Fibroblast of lung (primary cell): Measurements from ENCODE around the gene ODAD3.

Source experiments
- CTCF ChIP-seq, 2 donors: IDR thresholded peaks in 1 of 2; conservative IDR thresholded peaks in 1 of 2; 1 replicate in 1 of 2; 2 replicates in 1 of 2; pipeline ENCODE4 v1.5.1; 2011 to 2012; ENCODE audit warnings: low read length in 2 of 2, control low read depth in 1 of 2, inconsistent platforms in 1 of 2, low read depth in 1 of 2, mild to moderate bottlenecking in 1 of 2
- EZH2 ChIP-seq: IDR thresholded peaks from 2 replicates; pipeline ENCODE4 v1.5.1; 2012; ENCODE audit warnings: low read length, control low read depth, mild to moderate bottlenecking; ENCODE audit errors: missing control alignments

GRCh38 chr19:11401808-11402543, 32.9 kb downstream of the ODAD3 start:
- TF ChIP-seq CTCF (conservative IDR thresholded peaks at IDR 0.05 in 1 of 2, IDR thresholded peaks at IDR 0.05 in 1 of 2; ENCODE audit: low read depth in 1 of 2, low read length in 2 of 2), result no peak
- TF ChIP-seq EZH2, result no peak
